Loucy (cell line): Measurements from ENCODE around the gene GGPS1.

ENCODE experiments used
- CTCF ChIP-seq: fragments of 200-600 bp; sonication (generic); conservative IDR thresholded peaks from 2 replicates; pipeline ENCODE4 v1.5.1; 2014; ENCODE audit warnings: mild to moderate bottlenecking, antibody characterized with exemption, low read length
- EZH2phosphoT487 ChIP-seq: fragments of 200-600 bp; IDR thresholded peaks from 2 replicates; pipeline ENCODE4 v1.6.1; 2018; ENCODE audit warnings: antibody characterized with exemption, mild to moderate bottlenecking, moderate library complexity, borderline replicate concordance

GRCh38 chr1:235342039-235342438, 13.7 kb downstream of the GGPS1 start:
- no peak for TF ChIP-seq CTCF
- no peak for TF ChIP-seq EZH2phosphoT487
